ENCODE data around the gene EFNA1. TPM values are rescaled to one million over a fixed set of nuclear protein-coding genes. Genes with fewer than 3 reads are reported as not detected.
"Not testable (repeated sequence)": the region's sequence is repeated elsewhere in the genome, so short reads cannot be mapped to it uniquely, and the experiment has no call there.

EFNA1 gene
- total RNA-seq, 4 donors from 2014 or later, result 27.4 to 41.4 (median 34.0) TPM

DNA sequence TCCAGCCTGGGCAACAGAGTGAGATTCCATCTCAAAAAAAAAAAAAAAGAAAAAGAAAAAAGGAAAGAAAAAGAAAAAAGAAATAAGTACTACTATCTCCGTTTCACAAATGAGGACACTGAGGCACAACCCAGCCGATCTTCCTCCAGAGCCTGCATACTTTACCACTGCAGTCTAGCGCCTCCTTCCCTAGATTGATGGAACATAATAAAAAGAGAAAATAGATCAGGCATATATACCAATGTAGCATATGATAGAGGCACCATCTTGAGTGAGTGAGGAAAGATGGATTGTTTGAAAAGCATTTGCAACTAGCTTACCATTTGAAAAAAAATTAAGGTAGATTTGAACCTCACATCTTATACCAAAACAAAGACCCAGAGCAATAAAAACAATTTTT, 17.8 kb downstream of the EFNA1 start:
- no peak for TF ChIP-seq POLR2A (IDR thresholded peaks at IDR 0.05)
- TF ChIP-seq, protein P1, sequence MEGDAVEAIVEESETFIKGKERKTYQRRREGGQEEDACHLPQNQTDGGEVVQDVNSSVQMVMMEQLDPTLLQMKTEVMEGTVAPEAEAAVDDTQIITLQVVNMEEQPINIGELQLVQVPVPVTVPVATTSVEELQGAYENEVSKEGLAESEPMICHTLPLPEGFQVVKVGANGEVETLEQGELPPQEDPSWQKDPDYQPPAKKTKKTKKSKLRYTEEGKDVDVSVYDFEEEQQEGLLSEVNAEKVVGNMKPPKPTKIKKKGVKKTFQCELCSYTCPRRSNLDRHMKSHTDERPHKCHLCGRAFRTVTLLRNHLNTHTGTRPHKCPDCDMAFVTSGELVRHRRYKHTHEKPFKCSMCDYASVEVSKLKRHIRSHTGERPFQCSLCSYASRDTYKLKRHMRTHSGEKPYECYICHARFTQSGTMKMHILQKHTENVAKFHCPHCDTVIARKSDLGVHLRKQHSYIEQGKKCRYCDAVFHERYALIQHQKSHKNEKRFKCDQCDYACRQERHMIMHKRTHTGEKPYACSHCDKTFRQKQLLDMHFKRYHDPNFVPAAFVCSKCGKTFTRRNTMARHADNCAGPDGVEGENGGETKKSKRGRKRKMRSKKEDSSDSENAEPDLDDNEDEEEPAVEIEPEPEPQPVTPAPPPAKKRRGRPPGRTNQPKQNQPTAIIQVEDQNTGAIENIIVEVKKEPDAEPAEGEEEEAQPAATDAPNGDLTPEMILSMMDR (IDR thresholded peaks at IDR 0.05), result no peak
- TF ChIP-seq EP300 (IDR thresholded peaks at IDR 0.05), result no peak

DNA sequence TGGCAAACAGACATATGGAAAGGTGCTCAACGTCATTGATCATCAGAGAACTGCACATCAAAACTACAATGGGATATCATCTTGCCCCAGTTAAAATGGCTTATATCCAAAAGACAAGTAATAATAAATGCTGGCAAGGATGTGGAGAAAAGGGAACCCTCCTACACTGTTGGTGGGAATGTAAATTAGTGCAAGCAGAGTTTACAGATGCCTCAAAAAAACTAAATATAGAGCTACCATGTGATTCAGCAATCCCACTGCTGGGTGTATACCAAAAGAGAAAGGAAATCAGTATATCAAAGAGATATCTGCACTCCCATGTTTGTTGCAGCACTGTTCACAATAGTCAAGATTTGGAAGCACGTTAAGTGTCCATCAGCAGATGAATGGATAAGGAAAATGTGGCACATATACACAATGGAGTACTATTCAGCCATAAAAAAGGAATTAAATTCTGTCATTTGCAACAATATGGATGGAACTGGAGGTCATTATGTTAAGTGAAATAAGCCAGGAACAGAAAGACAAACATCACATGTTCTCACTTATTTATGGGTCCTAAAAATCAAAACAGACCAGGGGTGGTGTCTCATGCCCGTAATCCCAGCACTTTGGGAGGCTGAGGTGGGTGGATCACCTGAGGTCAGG, 28.4 kb downstream of the EFNA1 start:
- H3K4me1 ChIP-seq; H3K27ac ChIP-seq; DNase-seq (ENCODE audit: low spot score in 2 of 2); H3K4me3 ChIP-seq; H3K27me3 ChIP-seq; H3K36me3 ChIP-seq; H3K9me3 ChIP-seq: not testable (repeated sequence)
- WGBS, 2 donors, result 63 to 74% methylated on average over 3 of the region's 3 CpGs

More for the DNA sequence above, 17.8 kb downstream of the EFNA1 start:
- Histone ChIP-seq H3K9me3 (no peaks in the 10 kb centered on the region), H3K4me3 (no peak overlapping the region), H3K27ac (no peak overlapping the region), H3K4me1 (peaks cover 0 to 2% (median 0%) of the 10 kb centered on the region in 4 donors), H3K36me3 (no peaks in the 10 kb centered on the region), H3K27me3 (peaks cover 0 to 16% of the 10 kb centered on the region in 2 donors)
- WGBS, 2 donors, result 86 to 90% methylated on average over 3 of the region's 3 CpGs
- no peak for DNase-seq (ENCODE audit: low spot score in 2 of 2)

DNA sequence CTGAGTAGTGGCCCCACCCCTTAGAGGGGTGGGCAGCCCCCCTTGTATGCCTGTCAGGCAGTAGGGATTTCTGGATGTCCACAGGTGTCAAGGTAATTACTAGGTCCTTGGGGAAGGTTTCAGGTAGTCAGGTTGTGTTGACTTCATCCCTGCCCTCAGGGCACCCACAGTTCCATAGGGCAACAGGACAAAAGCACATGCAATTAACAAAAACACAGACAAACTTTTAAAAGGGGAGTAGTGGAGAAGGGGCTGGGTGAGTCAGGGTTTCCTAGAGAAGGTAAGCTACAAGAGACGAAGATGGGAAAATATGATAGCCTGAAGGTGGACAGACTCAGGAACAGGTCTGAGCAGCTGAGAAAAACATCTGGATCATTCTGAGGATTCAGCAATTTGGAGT, 31.3 kb downstream of the EFNA1 start:
- H3K9me3 ChIP-seq, result no peaks in the 10 kb centered on the region
- no peak for DNase-seq (ENCODE audit: low spot score in 2 of 2)
- no peaks in the 10 kb centered on the region for H3K4me1 ChIP-seq
- no peak overlapping the region for H3K4me3 ChIP-seq
- H3K27ac ChIP-seq, result no peak overlapping the region
- no peaks in the 10 kb centered on the region for H3K27me3 ChIP-seq
- H3K36me3 ChIP-seq, result no peaks in the 10 kb centered on the region
- TF ChIP-seq, protein P1 (IDR thresholded peaks at IDR 0.05), result no peak
- TF ChIP-seq EP300 (IDR thresholded peaks at IDR 0.05) (no peak), POLR2A (IDR thresholded peaks at IDR 0.05) (no peak)
- WGBS, 2 donors, result 80 to 89% methylated on average over 1 of the region's 1 CpG

- H3K4me1 ChIP-seq, result no peaks in the 10 kb centered on the region
- no peaks in the 10 kb centered on the region for H3K9me3 ChIP-seq
- H3K36me3 ChIP-seq, result no peaks in the 10 kb centered on the region
- WGBS, 2 donors, result 73 to 81% methylated on average over 8 of the region's 8 CpGs
- TF ChIP-seq, protein P1 (IDR thresholded peaks at IDR 0.05), result no peak
- TF ChIP-seq POLR2A (IDR thresholded peaks at IDR 0.05), result no peak
- no peak for TF ChIP-seq EP300 (IDR thresholded peaks at IDR 0.05)
- H3K27ac ChIP-seq, result no peak overlapping the region
- DNase-seq (ENCODE audit: low spot score in 2 of 2), result no peak
- no peak overlapping the region for H3K4me3 ChIP-seq
- H3K27me3 ChIP-seq, result no peaks in the 10 kb centered on the region
Observed at GRCh38 chr1:155160128-155160527, 32.5 kb downstream of the EFNA1 start.

DNA sequence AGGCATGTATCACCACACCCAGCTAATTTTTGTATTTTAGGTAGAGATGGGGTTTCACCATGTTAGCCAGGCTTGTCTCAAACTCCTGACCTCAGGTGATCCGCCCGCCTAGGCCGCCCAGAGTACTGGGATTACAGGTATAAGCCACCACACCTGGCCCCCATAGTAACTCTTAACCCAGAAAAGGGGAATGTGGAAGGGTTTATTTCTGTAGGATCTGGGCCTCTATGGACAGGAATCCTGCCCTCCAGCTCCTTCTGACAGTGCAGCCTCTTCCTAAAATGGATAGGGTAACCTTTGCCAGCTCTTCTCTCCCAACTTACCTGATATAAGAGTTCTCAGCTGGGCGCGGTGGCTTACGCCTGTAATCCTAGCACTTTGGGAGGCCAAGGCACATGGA, 35.0 kb downstream of the EFNA1 start:
- not testable (repeated sequence) for H3K27ac ChIP-seq; H3K9me3 ChIP-seq; H3K36me3 ChIP-seq; H3K4me3 ChIP-seq; DNase-seq (ENCODE audit: low spot score in 2 of 2); H3K27me3 ChIP-seq
- peaks cover 0 to 19% (median 12%) of the 10 kb centered on the region in 4 donors for H3K4me1 ChIP-seq
- 96 to 99% methylated on average over 6 of the region's 6 CpGs for WGBS, 2 donors

DNA sequence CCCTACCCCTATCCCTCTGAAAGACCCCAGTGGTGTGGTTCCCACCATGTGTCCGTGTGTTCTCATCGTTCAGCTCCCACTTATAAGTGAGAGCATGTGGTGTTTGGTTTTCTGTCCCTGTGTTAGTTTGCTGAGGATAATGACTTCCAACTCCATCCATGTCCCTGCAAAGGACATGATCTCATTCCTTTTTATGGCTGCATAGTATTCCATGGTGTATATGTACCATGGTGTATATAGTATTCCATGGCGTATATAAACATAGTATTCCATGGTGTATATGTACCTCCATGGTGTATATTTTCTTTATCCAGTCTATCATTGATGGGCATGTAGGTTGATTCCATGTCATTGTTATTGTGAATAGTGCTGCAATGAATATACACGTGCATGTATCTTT, 36.1 kb downstream of the EFNA1 start:
- peaks cover 0 to 24% (median 14%) of the 10 kb centered on the region in 4 donors for H3K4me1 ChIP-seq
- H3K27me3 ChIP-seq; H3K36me3 ChIP-seq; H3K27ac ChIP-seq; DNase-seq (ENCODE audit: low spot score in 2 of 2); H3K9me3 ChIP-seq; H3K4me3 ChIP-seq: not testable (repeated sequence)
- WGBS, 2 donors, result 96 to 98% methylated on average over 4 of the region's 4 CpGs

DNA sequence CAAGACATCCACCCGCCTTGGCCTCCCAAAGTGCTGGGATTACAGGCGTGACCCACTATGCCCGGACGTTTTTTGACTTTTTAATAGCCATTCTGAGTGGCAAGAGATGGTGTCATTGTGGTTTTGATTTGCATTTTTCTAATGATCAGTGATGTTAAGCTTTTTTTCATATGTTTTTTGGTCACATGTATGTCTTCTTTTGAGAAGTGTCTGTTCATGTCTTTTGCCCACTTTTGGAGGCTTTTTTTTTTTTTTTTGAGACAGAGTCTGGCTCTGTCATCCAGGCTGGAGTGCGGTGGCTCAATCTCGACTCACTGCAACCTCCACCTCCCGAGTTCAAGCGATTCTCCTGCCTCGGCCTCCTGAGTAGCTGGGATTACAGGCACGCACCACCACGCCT, 36.9 kb downstream of the EFNA1 start:
- Histone ChIP-seq H3K4me1 (peaks cover 0 to 24% (median 14%) of the 10 kb centered on the region in 4 donors), H3K36me3 (peaks cover 0 to 14% (median 0%) of the 10 kb centered on the region in 3 donors)
- not testable (repeated sequence) for DNase-seq (ENCODE audit: low spot score in 2 of 2); H3K27me3 ChIP-seq; H3K27ac ChIP-seq; H3K9me3 ChIP-seq; H3K4me3 ChIP-seq
- 93 to 96% methylated on average over 11 of the region's 11 CpGs for WGBS, 2 donors
